ENCODE measurements around the gene WNT16.

WNT16 gene

GRCh38 chr7:121371883-121372282, 43.1 kb downstream of the WNT16 start:
- Histone ChIP-seq H3K9me3 (ENCODE audit: control insufficient read depth, low read length) (no peaks in the 10 kb centered on the region), H3K36me3 (ENCODE audit: control insufficient read depth, insufficient read depth, low read length) (peaks cover 17% of the 10 kb centered on the region), H3K27ac (ENCODE audit: insufficient read depth, low read depth, low read length, poor library complexity, severe bottlenecking) (no peak overlapping the region), H3K4me1 (ENCODE audit: control insufficient read depth, insufficient read depth, low read length) (no peaks in the 10 kb centered on the region), H3K4me3 (ENCODE audit: insufficient read depth, low read depth, low read length) (no peak overlapping the region), H3K27me3 (ENCODE audit: control insufficient read depth, insufficient read depth, low read length, poor library complexity, severe bottlenecking) (no peaks in the 10 kb centered on the region)
- WGBS, 2 experiments, result 95 to 97% methylated on average over 1 of the region's 2 CpGs

DNA sequence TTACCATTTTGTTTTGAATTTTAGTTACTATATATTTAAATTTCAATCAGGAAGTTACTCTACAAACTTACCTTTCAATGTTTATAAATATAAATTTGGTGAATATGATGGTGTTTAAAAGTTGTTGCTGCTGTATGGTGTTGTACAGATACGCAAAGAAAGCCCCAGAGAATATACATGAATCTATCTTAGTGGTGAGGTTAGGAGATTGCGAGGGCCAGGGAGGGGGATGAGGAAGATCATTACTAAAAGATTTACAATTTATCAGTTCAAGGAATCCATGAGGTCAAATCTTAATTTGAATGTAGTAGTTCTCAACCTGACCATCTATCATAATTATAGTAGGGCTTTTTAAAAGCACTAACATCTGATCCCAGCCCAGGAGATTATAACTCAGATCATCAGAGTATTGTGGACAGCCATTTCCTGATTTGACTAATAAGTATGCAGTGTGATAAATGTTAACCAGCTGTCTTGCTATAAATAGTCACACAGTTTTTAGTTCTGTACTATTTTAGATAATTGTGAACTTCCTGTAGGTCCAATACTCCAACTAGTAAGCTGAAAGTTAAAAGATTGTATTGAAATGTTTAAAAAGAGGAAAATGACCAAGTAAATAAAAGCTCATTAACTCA, 43.7 kb downstream of the WNT16 start:
- no peak overlapping the region for H3K27ac ChIP-seq (ENCODE audit: insufficient read depth, low read depth, low read length, poor library complexity, severe bottlenecking)
- WGBS, 2 experiments, result 89 to 100% methylated on average over 1 to 2 of the region's 2 CpGs
- no peak overlapping the region for H3K4me3 ChIP-seq (ENCODE audit: insufficient read depth, low read depth, low read length)
- H3K36me3 ChIP-seq (ENCODE audit: control insufficient read depth, insufficient read depth, low read length), result peaks cover 17% of the 10 kb centered on the region
- H3K9me3 ChIP-seq (ENCODE audit: control insufficient read depth, low read length), result no peaks in the 10 kb centered on the region
- H3K27me3 ChIP-seq (ENCODE audit: control insufficient read depth, insufficient read depth, low read length, poor library complexity, severe bottlenecking), result no peaks in the 10 kb centered on the region
- no peaks in the 10 kb centered on the region for H3K4me1 ChIP-seq (ENCODE audit: control insufficient read depth, insufficient read depth, low read length)

DNA sequence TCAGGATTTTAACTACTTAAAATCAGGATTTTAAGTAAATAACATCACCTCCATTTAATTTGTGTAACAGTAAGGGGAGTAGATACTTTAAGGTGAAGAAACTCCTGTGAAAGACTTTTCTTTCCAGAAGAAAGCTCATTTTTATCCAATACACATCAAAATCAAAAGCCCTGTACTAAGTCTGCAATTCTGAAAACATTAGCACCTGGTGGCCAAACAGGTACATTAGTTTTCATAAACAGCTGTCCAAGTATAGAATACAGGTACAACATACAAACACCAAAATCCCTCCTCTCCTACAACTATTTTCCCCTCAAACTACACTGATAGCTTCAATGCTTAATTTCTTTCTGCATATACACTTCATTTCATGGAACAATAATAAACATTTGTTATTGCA, 44.4 kb downstream of the WNT16 start:
- Histone ChIP-seq H3K36me3 (ENCODE audit: control insufficient read depth, insufficient read depth, low read length) (peaks cover 17% of the 10 kb centered on the region), H3K27ac (ENCODE audit: insufficient read depth, low read depth, low read length, poor library complexity, severe bottlenecking) (no peak overlapping the region), H3K9me3 (ENCODE audit: control insufficient read depth, low read length) (no peaks in the 10 kb centered on the region), H3K4me3 (ENCODE audit: insufficient read depth, low read depth, low read length) (no peak overlapping the region), H3K4me1 (ENCODE audit: control insufficient read depth, insufficient read depth, low read length) (no peaks in the 10 kb centered on the region), H3K27me3 (ENCODE audit: control insufficient read depth, insufficient read depth, low read length, poor library complexity, severe bottlenecking) (no peaks in the 10 kb centered on the region)

GRCh38 chr7:121376979-121377378, 48.2 kb downstream of the WNT16 start:
- Histone ChIP-seq H3K36me3 (ENCODE audit: control insufficient read depth, insufficient read depth, low read length) (peaks cover 9% of the 10 kb centered on the region), H3K27me3 (ENCODE audit: control insufficient read depth, insufficient read depth, low read length, poor library complexity, severe bottlenecking) (no peaks in the 10 kb centered on the region), H3K9me3 (ENCODE audit: control insufficient read depth, low read length) (no peaks in the 10 kb centered on the region), H3K4me1 (ENCODE audit: control insufficient read depth, insufficient read depth, low read length) (no peaks in the 10 kb centered on the region), H3K27ac (ENCODE audit: insufficient read depth, low read depth, low read length, poor library complexity, severe bottlenecking) (no peak overlapping the region), H3K4me3 (ENCODE audit: insufficient read depth, low read depth, low read length) (no peak overlapping the region)
- WGBS, 2 experiments, result 93 to 96% methylated on average over 2 of the region's 2 CpGs

DNA sequence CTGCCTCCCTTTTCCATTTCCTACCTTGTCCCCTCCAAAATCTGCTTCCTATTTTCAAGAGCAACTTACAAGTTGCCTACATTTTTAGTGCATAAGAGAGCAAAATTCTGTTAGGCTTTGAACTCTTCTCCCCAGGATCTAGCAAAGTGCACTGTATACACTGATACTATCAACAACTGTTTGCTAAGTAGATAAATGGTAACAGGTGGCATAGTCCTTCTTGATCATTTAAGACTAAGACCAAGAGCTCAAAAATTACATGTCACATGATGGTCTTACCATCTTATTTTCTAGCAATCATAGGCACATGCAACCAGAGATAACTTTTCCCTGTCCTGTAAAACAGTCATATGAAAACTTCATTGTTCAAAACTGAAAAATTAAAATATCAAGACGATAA, 51.1 kb downstream of the WNT16 start:
- Histone ChIP-seq H3K4me3 (ENCODE audit: insufficient read depth, low read depth, low read length) (no peak overlapping the region), H3K4me1 (ENCODE audit: control insufficient read depth, insufficient read depth, low read length) (no peaks in the 10 kb centered on the region), H3K27ac (ENCODE audit: insufficient read depth, low read depth, low read length, poor library complexity, severe bottlenecking) (no peak overlapping the region), H3K27me3 (ENCODE audit: control insufficient read depth, insufficient read depth, low read length, poor library complexity, severe bottlenecking) (no peaks in the 10 kb centered on the region), H3K36me3 (ENCODE audit: control insufficient read depth, insufficient read depth, low read length) (peaks cover 6% of the 10 kb centered on the region), H3K9me3 (ENCODE audit: control insufficient read depth, low read length) (no peaks in the 10 kb centered on the region)
- WGBS, 2 experiments, result 91 to 100% methylated on average over 1 of the region's 1 CpG

- Histone ChIP-seq H3K4me3 (ENCODE audit: insufficient read depth, low read depth, low read length) (no peak overlapping the region), H3K27me3 (ENCODE audit: control insufficient read depth, insufficient read depth, low read length, poor library complexity, severe bottlenecking) (no peaks in the 10 kb centered on the region), H3K9me3 (ENCODE audit: control insufficient read depth, low read length) (no peaks in the 10 kb centered on the region), H3K4me1 (ENCODE audit: control insufficient read depth, insufficient read depth, low read length) (peaks cover 5% of the 10 kb centered on the region), H3K36me3 (ENCODE audit: control insufficient read depth, insufficient read depth, low read length) (no peaks in the 10 kb centered on the region), H3K27ac (ENCODE audit: insufficient read depth, low read depth, low read length, poor library complexity, severe bottlenecking) (no peak overlapping the region)
Measured at GRCh38 chr7:121382473-121382872, 53.7 kb downstream of the WNT16 start.

DNA sequence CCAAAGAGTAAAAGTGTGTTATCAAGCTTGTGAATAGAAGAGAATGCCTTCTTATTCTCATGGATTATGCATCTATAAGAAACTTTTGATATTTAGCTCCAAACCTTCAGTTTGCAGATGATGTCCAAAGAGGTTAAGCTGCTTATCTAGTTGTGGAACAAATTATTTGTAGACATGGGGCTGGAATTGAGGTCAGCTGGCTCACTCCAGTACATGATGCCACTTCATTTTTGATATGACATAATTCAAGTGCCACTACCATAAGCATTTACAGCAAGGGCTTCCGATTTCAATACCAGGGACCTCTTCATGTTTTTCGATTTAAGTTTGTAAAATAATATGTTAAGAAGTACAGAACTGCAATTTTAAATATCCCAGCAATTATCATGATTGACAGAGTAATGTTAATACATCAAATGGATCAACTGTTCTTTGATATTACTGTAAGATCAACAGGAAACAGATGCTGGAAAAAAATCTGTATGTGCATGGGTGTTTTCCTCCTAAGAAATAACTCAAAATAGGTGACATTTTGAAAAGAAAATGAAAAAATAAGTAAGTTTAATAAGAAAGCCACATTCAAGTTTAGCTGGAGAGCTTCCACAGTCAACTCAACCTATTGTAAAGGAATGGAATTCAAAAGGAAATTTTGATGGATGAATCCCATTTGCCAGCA, 54.6 kb downstream of the WNT16 start:
- no CpG with 5 or more reads among the region's 2 CpGs for WGBS, 2 experiments
- Histone ChIP-seq H3K27ac (ENCODE audit: insufficient read depth, low read depth, low read length, poor library complexity, severe bottlenecking) (no peak overlapping the region), H3K27me3 (ENCODE audit: control insufficient read depth, insufficient read depth, low read length, poor library complexity, severe bottlenecking) (no peaks in the 10 kb centered on the region), H3K4me1 (ENCODE audit: control insufficient read depth, insufficient read depth, low read length) (peaks cover 5% of the 10 kb centered on the region), H3K9me3 (ENCODE audit: control insufficient read depth, low read length) (no peaks in the 10 kb centered on the region), H3K4me3 (ENCODE audit: insufficient read depth, low read depth, low read length) (no peak overlapping the region), H3K36me3 (ENCODE audit: control insufficient read depth, insufficient read depth, low read length) (no peaks in the 10 kb centered on the region)

DNA sequence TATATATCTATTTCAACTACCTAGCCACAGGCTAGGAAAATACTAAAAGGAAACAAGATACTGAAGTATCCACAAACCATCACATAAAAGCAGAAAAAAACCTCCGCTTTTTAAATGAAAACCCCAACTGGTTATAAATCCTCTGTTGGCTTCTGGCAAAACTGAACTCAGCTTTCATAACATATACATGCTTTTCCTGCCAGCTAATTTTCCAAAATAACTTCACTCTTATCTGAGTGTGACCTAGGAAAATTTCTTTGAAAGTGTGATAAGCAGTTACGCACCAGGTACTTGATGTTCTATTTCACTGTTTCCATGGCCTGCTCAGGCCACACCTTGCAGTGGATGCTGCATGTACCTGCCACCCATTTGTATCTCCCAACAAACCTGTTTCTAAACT, 55.5 kb downstream of the WNT16 start:
- H3K4me1 ChIP-seq (ENCODE audit: control insufficient read depth, insufficient read depth, low read length), result peaks cover 5% of the 10 kb centered on the region
- H3K9me3 ChIP-seq (ENCODE audit: control insufficient read depth, low read length), result no peaks in the 10 kb centered on the region
- WGBS, 2 experiments, result 94 to 97% methylated on average over 2 of the region's 2 CpGs
- H3K4me3 ChIP-seq (ENCODE audit: insufficient read depth, low read depth, low read length), result no peak overlapping the region
- no peaks in the 10 kb centered on the region for H3K36me3 ChIP-seq (ENCODE audit: control insufficient read depth, insufficient read depth, low read length)
- no peaks in the 10 kb centered on the region for H3K27me3 ChIP-seq (ENCODE audit: control insufficient read depth, insufficient read depth, low read length, poor library complexity, severe bottlenecking)
- H3K27ac ChIP-seq (ENCODE audit: insufficient read depth, low read depth, low read length, poor library complexity, severe bottlenecking), result no peak overlapping the region

DNA sequence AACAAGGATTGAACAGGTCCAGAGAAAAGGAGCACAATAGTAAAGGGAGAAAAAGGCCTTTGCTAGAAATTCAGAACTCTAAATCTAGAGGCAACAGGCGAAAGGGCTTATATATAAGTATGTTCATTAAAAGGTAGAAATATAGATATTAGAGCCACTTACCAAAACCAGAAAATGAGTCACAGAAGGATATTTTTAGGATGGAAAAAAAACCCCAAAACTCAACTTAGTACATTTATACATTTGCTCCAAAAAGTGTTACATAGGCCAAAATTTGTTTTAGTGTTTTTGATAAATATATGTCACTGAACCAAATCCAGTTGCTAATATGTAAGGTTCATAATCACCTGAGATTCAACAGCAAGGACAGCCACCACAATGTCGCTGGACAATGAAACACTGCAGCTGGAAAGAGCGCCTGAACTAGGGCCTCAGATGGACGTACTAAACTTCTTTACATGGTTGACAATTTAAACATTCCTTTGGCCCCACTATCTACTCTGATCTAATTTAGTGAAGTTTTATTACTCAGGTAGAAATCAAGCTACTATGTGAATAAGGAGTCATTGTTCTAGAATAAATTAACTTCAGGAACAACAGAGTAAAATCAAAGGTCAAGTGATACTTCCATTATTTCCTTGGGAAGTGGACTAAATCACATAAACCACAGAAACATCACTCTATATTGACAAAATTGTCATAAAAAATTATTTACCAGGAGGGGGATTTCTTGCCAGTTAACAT, 56.4 kb downstream of the WNT16 start:
- Histone ChIP-seq H3K4me1 (ENCODE audit: control insufficient read depth, insufficient read depth, low read length) (peaks cover 5% of the 10 kb centered on the region), H3K9me3 (ENCODE audit: control insufficient read depth, low read length) (no peaks in the 10 kb centered on the region), H3K27me3 (ENCODE audit: control insufficient read depth, insufficient read depth, low read length, poor library complexity, severe bottlenecking) (no peaks in the 10 kb centered on the region), H3K4me3 (ENCODE audit: insufficient read depth, low read depth, low read length) (no peak overlapping the region), H3K27ac (ENCODE audit: insufficient read depth, low read depth, low read length, poor library complexity, severe bottlenecking) (no peak overlapping the region), H3K36me3 (ENCODE audit: control insufficient read depth, insufficient read depth, low read length) (no peaks in the 10 kb centered on the region)
- 89 to 98% methylated on average over 4 of the region's 4 CpGs for WGBS, 2 experiments

- Histone ChIP-seq H3K4me1 (ENCODE audit: control insufficient read depth, insufficient read depth, low read length) (peaks cover 5% of the 10 kb centered on the region), H3K27ac (ENCODE audit: insufficient read depth, low read depth, low read length, poor library complexity, severe bottlenecking) (no peak overlapping the region)
- whole genome bisulfite sequencing, 2 experiments, result 79 to 86% methylated on average over 1 of the region's 1 CpG
Measured at GRCh38 chr7:121385800-121386179, 57.0 kb downstream of the WNT16 start.

More at GRCh38 chr7:121385800-121386179, 57.0 kb downstream of the WNT16 start:
- Histone ChIP-seq H3K4me3 (ENCODE audit: insufficient read depth, low read depth, low read length) (no peak overlapping the region), H3K36me3 (ENCODE audit: control insufficient read depth, insufficient read depth, low read length) (no peaks in the 10 kb centered on the region), H3K9me3 (ENCODE audit: control insufficient read depth, low read length) (no peaks in the 10 kb centered on the region), H3K27me3 (ENCODE audit: control insufficient read depth, insufficient read depth, low read length, poor library complexity, severe bottlenecking) (no peaks in the 10 kb centered on the region)
